Inflammatory macrophage (primary cell): Measurements from ENCODE around the gene KLRF1.

ENCODE experiments used
- DNase-seq, 2 donors: peaks; one replicate each; pipeline ENCODE4 v3.0.0-alpha.2; 2020 to 2022

The KLRF1 gene

DNA sequence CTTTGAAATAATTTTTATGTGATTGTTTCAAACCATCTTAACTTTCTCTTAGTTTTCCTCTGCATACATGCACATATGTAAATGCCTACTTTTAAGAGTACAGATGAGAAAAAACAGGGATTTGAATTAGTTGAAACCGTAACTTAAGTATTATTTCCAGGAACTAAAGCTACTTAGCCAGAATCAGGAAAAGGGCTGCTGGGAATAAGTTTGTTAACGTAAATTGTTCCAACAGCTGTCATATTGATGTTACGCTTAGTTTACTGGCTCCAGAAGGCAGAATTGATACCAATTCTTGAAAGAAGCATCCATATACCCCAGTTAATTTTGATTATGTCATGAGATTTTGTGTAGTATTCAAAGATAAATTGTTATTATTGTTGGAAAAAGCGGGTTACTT is 17.9 kb upstream of the KLRF1 start:
- DNase-seq = no peak

DNA sequence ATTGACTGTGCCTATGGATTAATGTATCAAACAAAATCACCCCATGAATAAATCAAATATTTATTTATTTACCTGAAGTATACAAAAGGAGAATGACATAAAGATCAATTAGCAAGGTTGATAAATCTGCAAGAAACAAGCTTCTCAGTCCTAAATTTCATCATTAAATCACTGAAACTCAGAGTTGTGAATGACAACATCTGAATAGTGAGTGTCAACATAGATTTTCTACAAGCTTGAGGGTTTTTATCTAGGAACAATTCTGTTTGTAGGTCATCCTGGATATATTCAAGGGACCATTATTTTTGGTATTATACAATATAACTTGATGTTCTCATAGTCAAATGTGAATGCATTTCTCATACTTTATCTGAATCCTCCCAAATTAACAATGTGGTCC is 17.4 kb upstream of the KLRF1 start:
- peak in 1 of 2 donors; percentile 61 for DNase-seq

- peak; percentile 50 to 88 for DNase-seq
Observed at GRCh38 chr12:9810671-9811070, 16.6 kb upstream of the KLRF1 start.

DNA sequence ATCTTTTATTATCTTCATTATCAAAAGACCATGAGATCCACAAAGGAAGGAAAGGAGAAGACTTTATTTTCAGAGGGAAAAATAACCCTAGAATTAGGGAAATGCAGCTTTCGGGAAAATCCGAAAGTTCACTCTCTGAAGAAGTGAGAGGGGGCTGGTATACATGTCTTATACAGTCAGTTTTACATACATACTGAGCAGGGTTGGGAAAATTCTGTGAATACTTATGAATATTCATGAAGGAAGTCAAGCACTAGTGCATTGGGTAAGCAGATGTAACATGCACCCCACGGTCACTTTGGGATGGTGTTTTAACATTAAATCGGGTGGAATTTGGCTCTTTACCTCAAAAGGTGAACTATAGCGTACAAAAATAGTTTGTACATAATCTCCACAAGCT is 15.7 kb upstream of the KLRF1 start:
- no peak for DNase-seq

GRCh38 chr12:9813821-9814798 is 13.2 kb upstream of the KLRF1 start:
- DNase-seq = peak; percentile 83 to 86

DNA sequence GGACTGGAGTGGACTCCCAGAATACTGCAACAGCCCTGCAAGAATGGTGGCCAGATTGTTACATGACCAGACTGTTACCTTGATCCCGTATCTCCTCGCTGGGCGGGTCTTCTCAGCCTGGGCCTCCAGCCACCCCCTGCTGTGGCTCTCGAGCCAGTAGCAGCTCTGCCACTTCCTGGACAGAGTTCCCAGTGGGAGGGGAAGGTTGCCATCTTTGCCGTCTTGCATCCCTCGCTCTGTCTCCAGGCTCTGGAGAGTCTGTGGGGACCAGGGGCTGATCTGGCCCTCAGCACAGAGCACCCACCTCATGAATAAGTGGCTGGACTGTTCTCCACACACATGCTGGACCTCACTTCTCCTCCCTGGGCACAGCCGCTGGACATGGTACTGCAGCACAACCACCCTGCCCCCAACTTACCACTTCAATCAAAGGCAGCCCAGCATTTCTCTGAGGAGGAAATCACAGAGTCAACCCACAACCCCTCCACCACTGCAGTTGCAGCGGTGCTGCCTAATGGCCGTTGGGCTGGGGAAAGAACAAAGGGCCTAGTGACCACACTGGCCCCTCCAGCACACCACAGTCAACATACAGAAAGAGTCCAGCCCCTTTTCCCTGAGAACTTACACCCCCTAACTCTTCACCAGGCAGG is 6.9 kb upstream of the KLRF1 start:
- DNase-seq = no peak

DNA sequence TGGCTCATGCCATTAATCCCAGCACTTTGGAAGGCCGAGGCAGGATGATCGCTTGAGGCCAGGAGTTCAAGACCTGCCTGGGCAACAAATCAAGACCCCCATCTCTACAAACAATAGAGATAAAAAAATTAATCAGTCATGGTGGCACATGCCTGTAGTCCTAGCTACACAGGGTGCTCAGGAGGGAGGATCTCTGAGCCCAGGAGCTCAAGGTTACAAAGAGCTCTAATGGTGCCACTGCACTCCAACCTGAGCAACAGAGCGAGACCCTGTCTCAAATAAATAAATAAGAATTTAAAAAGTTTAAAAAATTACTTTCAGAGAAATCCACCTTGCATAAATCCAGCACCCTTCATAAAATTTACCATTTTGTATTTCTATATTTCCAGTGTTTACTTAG is 2.2 kb downstream of the KLRF1 start:
- DNase-seq = no peak

DNA sequence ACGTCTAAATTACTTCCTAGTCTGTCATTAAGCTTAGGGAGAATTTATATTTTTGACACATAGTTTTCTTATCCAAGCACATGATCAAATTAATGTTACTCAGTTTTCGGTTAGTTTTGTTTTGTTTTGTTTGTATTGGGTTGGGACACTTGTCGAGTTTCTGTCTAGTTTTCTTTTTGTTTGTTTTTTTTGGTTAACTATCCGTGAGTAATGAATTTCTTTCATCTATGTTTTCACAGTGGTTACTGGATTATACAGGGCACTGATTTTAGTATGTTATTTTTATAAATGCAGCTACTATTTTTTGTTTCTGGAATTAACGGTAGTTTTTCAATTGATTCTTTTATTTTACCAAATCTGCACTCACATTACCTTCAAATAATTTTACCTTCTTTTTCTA is 2.7 kb downstream of the KLRF1 start:
- no peak for DNase-seq

DNA sequence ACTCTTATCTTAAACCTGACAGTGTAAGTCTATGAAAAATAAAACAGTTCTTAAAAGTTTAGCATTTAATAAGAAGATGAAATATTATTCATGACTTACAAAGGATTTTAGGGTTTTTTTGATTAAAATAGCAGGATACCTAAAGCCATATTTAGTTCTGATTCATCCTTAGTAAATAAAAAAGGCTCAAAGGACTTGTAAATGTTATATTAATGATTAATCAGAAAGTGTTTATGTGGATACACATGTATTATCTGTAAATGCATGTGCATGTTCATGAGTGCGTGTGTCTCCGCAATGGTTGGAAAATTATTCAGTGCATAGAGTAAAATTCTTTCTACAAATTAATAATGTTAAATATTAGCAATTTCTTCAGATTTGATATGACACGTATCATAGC is 4.4 kb downstream of the KLRF1 start:
- DNase-seq = no peak

DNA sequence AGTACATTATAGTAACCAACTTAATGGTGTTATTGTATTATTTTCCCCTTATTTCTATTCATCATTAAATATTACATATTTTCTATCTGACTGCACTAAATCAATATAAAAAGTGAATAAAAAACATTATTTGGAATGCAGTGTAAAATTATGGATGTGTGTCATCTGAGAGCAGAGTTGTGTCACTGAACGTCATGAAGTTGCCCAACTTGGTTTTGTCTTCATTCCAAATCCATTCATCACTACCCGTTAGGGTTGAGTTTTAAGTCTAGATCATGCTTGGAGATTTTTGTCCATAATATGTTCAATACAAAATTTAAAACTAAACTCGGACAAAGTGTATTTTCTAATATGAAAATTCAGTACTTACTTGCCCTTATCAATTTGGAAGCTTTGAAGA is 16.1 kb downstream of the KLRF1 start:
- DNase-seq = no peak

DNA sequence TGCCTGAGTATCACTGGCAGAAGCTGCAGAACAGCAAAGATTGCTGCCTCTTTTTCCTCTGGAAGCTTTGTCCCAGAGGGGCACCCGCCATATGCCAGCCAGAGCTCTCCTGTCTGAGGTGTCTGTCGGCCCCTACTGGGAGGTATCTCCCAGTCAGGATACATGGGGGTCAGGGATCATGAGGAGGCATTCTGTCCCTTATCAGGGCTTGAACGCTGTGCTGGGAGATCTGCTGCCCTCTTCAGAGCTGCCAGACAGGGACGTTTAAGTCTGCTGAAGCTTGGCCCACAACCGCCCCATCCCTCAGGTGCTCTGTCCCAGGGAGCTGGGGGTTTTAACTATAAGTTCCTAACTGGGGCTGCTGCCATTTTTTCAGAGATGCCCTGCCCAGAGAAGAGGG is 21.6 kb downstream of the KLRF1 start:
- no peak for DNase-seq

DNA sequence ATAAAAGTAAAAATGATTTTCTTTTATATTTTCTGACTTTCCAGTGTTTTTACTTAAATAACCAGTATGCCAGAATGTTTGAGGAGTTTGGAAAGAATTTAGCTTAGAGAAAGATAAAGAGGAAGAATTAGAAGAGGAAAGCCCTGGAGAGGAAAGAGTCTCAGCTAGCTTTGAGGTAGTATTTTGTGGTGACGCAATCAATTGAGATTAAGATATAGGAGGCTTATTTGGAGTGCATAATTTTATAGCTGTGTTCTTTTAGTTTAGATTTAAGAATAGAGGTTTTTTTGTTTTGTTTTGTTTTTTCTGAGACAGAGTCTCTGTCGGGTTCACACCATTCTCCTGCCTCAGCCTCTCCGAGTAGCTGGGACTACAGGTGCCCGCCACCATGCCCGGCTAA is 23.8 kb downstream of the KLRF1 start:
- peak in 1 of 2 donors; percentile 27 for DNase-seq

- no peak for DNase-seq
Observed at GRCh38 chr12:9851927-9852326, 24.6 kb downstream of the KLRF1 start.

DNA sequence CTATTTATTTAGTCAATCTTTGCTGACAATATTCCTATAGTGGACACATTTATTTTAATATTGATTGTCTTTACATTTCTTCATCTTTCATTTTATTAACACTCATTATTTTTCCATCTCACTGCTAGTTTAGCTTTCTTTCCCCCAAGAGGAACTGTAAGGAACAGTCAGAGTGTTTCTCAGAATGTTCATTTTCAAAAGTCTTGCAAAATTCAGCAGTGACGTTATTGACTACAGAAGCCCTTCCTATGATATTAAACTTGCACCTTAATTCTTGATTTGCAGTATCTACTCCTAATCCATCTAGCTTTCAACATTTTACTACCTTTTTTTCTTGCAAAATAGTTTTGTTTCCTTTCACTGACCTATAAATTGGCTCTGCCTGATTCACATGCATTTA is 28.9 kb downstream of the KLRF1 start:
- DNase-seq = peak; percentile 48 to 82

DNA sequence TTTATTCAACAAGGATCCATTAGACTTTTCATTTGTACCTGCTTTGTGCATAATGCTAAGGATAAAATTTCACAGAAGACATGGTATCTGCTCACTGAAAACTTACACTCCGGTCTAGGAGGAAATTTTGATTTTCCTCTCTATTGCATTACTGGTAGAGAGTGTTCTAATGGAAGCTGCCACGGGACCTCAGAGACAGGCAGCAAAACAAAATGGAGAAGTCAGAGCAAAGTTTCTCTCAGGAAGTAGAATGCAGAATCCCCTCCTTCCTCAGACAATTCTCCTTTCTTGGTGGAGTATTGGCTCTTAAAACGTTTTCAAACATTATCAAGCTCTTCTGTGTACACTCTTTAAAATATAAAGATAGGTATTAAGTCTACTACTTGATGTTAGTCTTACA is 29.6 kb downstream of the KLRF1 start:
- DNase-seq = peak; percentile 45 to 55

- no peak for DNase-seq
Observed at GRCh38 chr12:9858135-9858534, 30.9 kb downstream of the KLRF1 start.

GRCh38 chr12:9864913-9865675 is 37.8 kb downstream of the KLRF1 start:
- DNase-seq = no peak

- DNase-seq = no peak
Observed at GRCh38 chr12:9866860-9867269, 39.6 kb downstream of the KLRF1 start.

GRCh38 chr12:9867531-9867930 is 40.2 kb downstream of the KLRF1 start:
- peak; percentile 4 to 37 for DNase-seq

- DNase-seq = peak; percentile 37 to 53
Observed at GRCh38 chr12:9868311-9868801, 41.1 kb downstream of the KLRF1 start.

GRCh38 chr12:9868951-9869306 is 41.6 kb downstream of the KLRF1 start:
- no peak for DNase-seq

DNA sequence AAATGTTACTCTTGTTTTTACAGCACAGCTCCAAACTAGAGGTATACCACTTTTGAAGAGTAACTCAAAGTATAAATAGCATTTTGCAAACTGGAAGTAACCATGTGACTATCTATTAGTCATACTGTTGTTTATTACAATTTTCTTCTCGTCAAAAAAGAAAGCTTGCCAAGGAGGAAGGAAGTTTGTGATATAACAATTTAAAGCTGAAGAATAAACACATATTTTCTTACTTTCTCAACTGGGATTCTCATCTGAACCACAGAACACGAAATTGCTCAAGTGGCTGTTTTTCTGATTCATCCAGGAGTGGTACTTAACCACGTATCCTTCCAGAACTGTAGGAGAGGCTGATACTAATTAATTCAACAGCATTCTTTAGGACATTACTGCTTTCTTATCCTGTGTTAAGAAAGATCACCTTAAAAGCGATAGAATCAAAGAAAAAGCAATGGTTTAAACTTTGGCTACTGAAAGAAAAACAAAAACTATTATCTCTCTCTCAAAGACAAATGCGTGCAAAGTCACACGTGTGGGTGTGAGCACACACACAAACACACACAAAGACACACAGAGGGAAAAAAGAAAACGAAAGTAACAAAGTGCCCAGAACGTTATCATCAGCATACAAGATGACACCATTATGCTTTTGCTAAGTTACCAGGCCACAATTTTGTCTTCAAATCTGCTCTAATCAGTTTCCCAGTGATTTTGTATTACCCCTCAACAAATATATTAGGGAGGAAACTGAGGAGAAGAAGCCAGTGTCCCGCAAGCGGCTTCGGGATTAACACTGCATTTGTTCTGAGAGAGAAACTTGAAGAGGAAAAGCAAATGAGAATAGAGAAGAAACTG is 42.3 kb downstream of the KLRF1 start, which contains the start of gene CLEC2B:
TSS of gene CLEC2B (minus strand) at position 48 of the 855 bp plus-strand sequence.
- DNase-seq = peak; percentile 68 to 85
